Measurements from ENCODE around the gene RAP1A. TPM values are rescaled to one million over a fixed set of nuclear protein-coding genes. Genes with fewer than 3 reads are reported as not detected.

RAP1A gene
- total RNA-seq, 1 experiment from 2014 or later, result 26.7 TPM

- Histone ChIP-seq H3K9ac (ENCODE audit: extremely low read depth, insufficient read length, low read length) (no peak overlapping the region), H3K79me1 (ENCODE audit: insufficient read depth, low read depth, low read length, poor library complexity, severe bottlenecking) (no peaks in the 10 kb centered on the region), H2BK5ac (ENCODE audit: insufficient read length, low read length) (no peak overlapping the region), H3K4ac (ENCODE audit: low read depth, low read length) (no peak overlapping the region), H2BK20ac (ENCODE audit: low read depth, low read length, poor library complexity, severe bottlenecking) (no peak overlapping the region), H3K4me1 (ENCODE audit: insufficient read depth, low read length) (no peaks in the 10 kb centered on the region), H4K20me1 (ENCODE audit: control insufficient read depth, insufficient read depth, insufficient read length) (no peaks in the 10 kb centered on the region), H3K23me2 (ENCODE audit: insufficient read length, low read depth, low read length, poor library complexity, severe bottlenecking) (no peaks in the 10 kb centered on the region), H3K27ac (ENCODE audit: insufficient read length, low read depth, low read length) (no peak overlapping the region), H3T11ph (ENCODE audit: low read length) (no peak overlapping the region), H3K27me3 (ENCODE audit: insufficient read depth, low read length) (no peaks in the 10 kb centered on the region), H2BK120ac (ENCODE audit: low read depth, low read length, poor library complexity, severe bottlenecking) (no peak overlapping the region), H3K4me2 (ENCODE audit: insufficient read depth, insufficient read length, low read length) (no peak overlapping the region), H4K5ac (ENCODE audit: insufficient read length, low read depth, low read length) (no peak overlapping the region), H4K8ac (replicated peaks; ENCODE audit: insufficient read length, low read depth, low read length) (no peak overlapping the region), H3K56ac (ENCODE audit: insufficient read length, low read depth, low read length) (no peak overlapping the region), H3K9me3 (ENCODE audit: control insufficient read depth, low read depth, low read length) (no peaks in the 10 kb centered on the region), H2BK15ac (ENCODE audit: low read depth, low read length) (no peak overlapping the region), H3K79me2 (ENCODE audit: insufficient read depth, low read length) (no peaks in the 10 kb centered on the region), H3K23ac (ENCODE audit: insufficient read length, low read depth, low read length) (no peak overlapping the region), H2AFZ (ENCODE audit: low read length) (no peak overlapping the region), H3K18ac (ENCODE audit: insufficient read length, low read depth, low read length) (no peak overlapping the region), H3K14ac (ENCODE audit: insufficient read depth, low read length) (no peak overlapping the region), H4K91ac (ENCODE audit: insufficient read length, low read depth, low read length) (no peak overlapping the region), H2BK12ac (ENCODE audit: insufficient read length, low read depth, low read length) (no peak overlapping the region), H2AK5ac (ENCODE audit: insufficient read length, low read length) (no peak overlapping the region)
- H3K36me3 Mint-ChIP-seq (ENCODE audit: insufficient read depth in 1 of 3, low read depth in 3 of 3), result no peaks in the 10 kb centered on the region
- WGBS (ENCODE audit: extremely low coverage, insufficient read length, low lambda C conversion rate), result no CpG with 5 or more reads among the region's 2 CpGs
- H3K9me3 Mint-ChIP-seq, result no peaks in the 10 kb centered on the region
- no peak overlapping the region; a peak in 1 of 7 replicates for H3K27ac Mint-ChIP-seq
- peaks cover 0 to under 1% of the 10 kb centered on the region in 2 experiments; a peak in 2 of 4 replicates for H3K4me1 Mint-ChIP-seq
- no peak for DNase-seq
- TF ChIP-seq CTCF (conservative IDR thresholded peaks at IDR 0.05), result no peak
- H3K27me3 Mint-ChIP-seq (ENCODE audit: low read depth), result no peaks in the 10 kb centered on the region
- no peak overlapping the region for H3K4me3 Mint-ChIP-seq
Measured at GRCh38 chr1:111577814-111578213, 41.8 kb upstream of the RAP1A start.
